HL-60 (cell line): ENCODE results near the gene POLE.

Experiments used
- DNase-seq, 2 experiments: peaks; one replicate each; pipeline ENCODE4 v3.0.0-alpha.2; 2010 to 2020; ENCODE audit warnings: low read depth in 1 of 2, low spot score in 1 of 2
- H3K27ac ChIP-seq: fragments of 250-450 bp; sonication (Bioruptor Pico); replicated peaks from 2 replicates; pipeline ENCODE4 v1.5.1; 2020; ENCODE audit warnings: mild to moderate bottlenecking, moderate library complexity
- H3K27me3 ChIP-seq: fragments of 250-450 bp; sonication (Bioruptor Pico); 2 replicates; pipeline ENCODE4 v1.5.1; 2021; ENCODE audit warnings: mild to moderate bottlenecking, moderate library complexity; ENCODE audit not compliant: insufficient read depth, poor library complexity, severe bottlenecking
- H3K4me3 ChIP-seq: replicated peaks from 2 replicates; pipeline ENCODE4 v1.5.1; 2011; ENCODE audit warnings: mild to moderate bottlenecking, control low read depth, low read length; ENCODE audit not compliant: insufficient read depth
- GABPA ChIP-seq: IDR thresholded peaks from 2 replicates; pipeline ENCODE4 v1.6.1; 2012; ENCODE audit warnings: low read depth
- POLR2AphosphoS5 ChIP-seq: IDR thresholded peaks from 2 replicates; pipeline ENCODE4 v1.6.1; 2012; ENCODE audit warnings: low read depth
- SPI1 ChIP-seq: IDR thresholded peaks from 2 replicates; pipeline ENCODE4 v1.6.1; 2012; ENCODE audit warnings: low read depth, mild to moderate bottlenecking, borderline replicate concordance
- TF ChIP-seq, protein P1 (sequence below): IDR thresholded peaks from one replicate; pipeline ENCODE4 v1.5.1; 2011; ENCODE audit warnings: low read length, control low read depth, inconsistent platforms; ENCODE audit not compliant: insufficient read depth
- TF ChIP-seq, protein P2 (sequence below): IDR thresholded peaks from 2 replicates; pipeline ENCODE4 v1.6.1; 2012; ENCODE audit warnings: low read depth; ENCODE audit not compliant: insufficient replicate concordance

The POLE gene

DNA sequence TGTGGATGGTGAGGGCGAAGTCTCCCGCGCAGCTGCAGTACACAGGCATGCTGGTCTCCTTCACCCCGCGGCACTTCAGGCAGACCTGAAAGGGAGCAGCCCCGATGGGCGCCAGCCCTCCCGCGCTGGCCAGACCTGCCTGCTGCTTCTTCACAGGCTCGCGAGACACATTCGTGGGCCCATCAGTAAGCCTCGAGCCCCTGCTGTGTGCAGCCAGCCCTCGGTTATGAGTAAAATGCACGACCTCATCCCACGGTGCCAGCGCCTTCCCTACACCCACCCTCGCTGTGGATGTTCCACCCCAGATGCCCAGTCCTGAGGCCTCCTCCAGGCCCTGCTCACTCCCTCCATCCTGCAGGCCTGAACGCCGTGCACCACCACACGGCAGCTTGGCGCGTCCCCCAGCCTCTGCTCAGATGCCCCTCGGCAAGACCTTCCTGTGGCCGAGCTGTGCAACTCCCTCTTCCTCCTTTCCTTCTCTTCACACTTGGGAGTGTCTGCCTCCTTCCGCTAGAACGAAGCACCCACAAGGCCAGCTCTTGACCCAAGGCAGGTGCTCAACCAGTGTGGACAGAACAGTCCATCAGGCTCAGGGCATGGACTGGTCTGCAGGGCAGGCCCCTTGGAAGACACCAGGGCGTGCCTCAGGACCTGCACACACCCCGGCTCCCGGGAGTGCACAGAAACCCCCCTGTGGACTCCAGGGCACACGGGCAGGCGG is 62.1 kb downstream of the POLE start:
- Histone ChIP-seq H3K4me3 (no peak overlapping the region), H3K27me3 (peaks cover 14% of the 10 kb centered on the region), H3K27ac (no peak overlapping the region)
- DNase-seq, result no peak
- TF ChIP-seq SPI1 (no peak), GABPA (no peak), POLR2AphosphoS5 (no peak)
- TF ChIP-seq, protein P1, sequence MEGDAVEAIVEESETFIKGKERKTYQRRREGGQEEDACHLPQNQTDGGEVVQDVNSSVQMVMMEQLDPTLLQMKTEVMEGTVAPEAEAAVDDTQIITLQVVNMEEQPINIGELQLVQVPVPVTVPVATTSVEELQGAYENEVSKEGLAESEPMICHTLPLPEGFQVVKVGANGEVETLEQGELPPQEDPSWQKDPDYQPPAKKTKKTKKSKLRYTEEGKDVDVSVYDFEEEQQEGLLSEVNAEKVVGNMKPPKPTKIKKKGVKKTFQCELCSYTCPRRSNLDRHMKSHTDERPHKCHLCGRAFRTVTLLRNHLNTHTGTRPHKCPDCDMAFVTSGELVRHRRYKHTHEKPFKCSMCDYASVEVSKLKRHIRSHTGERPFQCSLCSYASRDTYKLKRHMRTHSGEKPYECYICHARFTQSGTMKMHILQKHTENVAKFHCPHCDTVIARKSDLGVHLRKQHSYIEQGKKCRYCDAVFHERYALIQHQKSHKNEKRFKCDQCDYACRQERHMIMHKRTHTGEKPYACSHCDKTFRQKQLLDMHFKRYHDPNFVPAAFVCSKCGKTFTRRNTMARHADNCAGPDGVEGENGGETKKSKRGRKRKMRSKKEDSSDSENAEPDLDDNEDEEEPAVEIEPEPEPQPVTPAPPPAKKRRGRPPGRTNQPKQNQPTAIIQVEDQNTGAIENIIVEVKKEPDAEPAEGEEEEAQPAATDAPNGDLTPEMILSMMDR, result no peak
- TF ChIP-seq, protein P2, sequence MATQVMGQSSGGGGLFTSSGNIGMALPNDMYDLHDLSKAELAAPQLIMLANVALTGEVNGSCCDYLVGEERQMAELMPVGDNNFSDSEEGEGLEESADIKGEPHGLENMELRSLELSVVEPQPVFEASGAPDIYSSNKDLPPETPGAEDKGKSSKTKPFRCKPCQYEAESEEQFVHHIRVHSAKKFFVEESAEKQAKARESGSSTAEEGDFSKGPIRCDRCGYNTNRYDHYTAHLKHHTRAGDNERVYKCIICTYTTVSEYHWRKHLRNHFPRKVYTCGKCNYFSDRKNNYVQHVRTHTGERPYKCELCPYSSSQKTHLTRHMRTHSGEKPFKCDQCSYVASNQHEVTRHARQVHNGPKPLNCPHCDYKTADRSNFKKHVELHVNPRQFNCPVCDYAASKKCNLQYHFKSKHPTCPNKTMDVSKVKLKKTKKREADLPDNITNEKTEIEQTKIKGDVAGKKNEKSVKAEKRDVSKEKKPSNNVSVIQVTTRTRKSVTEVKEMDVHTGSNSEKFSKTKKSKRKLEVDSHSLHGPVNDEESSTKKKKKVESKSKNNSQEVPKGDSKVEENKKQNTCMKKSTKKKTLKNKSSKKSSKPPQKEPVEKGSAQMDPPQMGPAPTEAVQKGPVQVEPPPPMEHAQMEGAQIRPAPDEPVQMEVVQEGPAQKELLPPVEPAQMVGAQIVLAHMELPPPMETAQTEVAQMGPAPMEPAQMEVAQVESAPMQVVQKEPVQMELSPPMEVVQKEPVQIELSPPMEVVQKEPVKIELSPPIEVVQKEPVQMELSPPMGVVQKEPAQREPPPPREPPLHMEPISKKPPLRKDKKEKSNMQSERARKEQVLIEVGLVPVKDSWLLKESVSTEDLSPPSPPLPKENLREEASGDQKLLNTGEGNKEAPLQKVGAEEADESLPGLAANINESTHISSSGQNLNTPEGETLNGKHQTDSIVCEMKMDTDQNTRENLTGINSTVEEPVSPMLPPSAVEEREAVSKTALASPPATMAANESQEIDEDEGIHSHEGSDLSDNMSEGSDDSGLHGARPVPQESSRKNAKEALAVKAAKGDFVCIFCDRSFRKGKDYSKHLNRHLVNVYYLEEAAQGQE, result no peak

DNA sequence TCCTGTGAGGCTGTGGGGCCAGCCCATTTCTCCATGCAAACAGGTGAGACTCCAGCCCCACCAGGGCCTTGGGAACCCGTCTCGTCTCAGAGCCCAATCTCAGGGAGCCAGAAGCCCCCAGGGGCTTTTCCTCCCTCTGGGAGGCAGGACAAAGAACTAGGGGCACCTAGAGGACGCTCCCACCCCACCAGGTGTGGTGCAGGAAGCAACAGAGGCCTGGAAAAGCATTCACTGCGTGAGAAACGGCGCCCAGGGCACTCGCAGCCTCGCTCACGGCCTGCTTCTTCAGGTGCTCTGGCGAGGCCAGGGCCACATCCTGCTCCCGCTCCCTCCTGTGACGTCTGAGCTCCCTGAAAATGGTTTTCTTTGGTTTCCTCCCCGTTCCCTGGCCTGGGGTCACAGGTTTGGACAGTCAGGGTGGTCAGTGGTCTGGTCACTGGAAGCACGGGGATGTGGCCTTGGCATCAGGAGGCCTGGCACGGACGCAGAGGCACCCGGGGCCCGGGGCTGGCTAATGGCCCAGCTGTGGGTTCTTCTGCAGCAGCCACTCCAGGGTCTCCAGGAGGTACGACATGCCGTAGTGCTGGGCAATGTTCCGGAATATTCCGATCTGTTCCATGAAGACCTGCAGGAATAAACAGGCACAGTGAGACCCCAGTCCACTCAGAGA is 62.8 kb downstream of the POLE start:
- Histone ChIP-seq H3K27ac (no peak overlapping the region), H3K27me3 (peaks cover 20% of the 10 kb centered on the region), H3K4me3 (no peak overlapping the region)
- TF ChIP-seq, protein P1, result no peak
- TF ChIP-seq, protein P2, result no peak
- no peak for TF ChIP-seq POLR2AphosphoS5
- no peak for DNase-seq

DNA sequence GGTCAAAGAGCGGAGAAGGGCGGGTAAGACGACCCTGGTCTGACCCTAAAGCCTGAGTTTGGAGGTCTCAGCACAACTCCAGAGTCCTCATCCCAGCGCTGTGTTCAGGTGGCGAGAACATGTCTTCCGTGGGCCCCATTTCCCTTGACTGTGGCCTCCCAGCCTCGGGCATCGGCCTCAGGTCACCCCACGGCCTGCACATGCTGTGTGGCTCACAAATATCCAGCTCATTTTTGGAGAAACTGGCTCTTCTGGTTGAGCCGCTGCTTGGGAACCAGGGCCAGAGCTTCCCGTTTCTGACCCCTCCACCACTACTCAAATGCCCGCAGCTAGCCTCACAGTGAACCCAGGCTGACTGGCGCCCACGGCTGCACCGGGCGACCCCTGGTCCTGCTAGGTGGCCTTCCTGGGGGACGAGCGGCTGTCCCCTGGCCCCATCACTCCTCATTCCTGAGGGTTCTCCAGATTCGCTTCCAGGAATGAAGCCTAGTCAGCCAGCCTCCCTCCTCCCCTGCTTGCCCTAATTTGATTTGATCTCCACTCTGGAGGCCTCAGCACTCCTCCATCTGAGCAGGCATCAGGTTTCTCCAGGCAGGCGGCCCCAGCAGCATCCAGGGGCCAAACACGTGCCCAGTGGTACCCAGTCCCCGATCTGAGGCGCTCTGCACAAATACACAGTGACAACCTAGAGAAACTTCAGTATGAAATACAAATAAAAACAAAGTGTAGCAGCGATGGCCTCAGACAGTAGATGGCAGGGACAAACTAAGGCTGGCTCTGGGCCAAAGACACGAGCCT is 63.9 kb downstream of the POLE start:
- Histone ChIP-seq H3K27ac (no peak overlapping the region), H3K27me3 (peaks cover 20% of the 10 kb centered on the region), H3K4me3 (no peak overlapping the region)
- DNase-seq, result no peak
- TF ChIP-seq GABPA (no peak), SPI1 (no peak), POLR2AphosphoS5 (0 out of 2 replicates have a peak, but pooled peaks have one; percentile 6)
- TF ChIP-seq, protein P2, result no peak
- TF ChIP-seq, protein P1, result no peak
